ENCODE results near the gene CEP89.

DNA sequence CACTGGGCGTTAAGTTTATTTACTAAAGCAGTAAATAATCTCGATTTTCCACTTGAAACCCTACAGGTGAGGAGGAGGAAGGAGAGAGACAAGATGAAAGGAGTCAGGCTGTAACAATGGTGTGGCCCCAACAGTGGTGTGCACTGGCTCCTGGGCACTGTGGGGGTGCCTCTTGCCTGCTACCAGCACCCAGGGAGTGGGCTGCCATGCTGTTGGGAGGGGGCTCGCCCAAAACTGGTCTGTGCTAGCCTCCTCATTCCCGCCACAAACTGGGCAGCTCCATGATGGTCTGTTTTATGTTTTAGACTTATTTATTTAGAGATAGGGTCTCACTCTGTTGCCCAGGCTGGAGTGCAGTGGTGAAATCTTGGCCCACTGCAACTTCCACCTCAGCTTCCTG is 52.4 kb downstream of the CEP89 start:
- TF ChIP-seq POLR2A (IDR thresholded peaks at IDR 0.05) = no peak
- TF ChIP-seq, protein P1, sequence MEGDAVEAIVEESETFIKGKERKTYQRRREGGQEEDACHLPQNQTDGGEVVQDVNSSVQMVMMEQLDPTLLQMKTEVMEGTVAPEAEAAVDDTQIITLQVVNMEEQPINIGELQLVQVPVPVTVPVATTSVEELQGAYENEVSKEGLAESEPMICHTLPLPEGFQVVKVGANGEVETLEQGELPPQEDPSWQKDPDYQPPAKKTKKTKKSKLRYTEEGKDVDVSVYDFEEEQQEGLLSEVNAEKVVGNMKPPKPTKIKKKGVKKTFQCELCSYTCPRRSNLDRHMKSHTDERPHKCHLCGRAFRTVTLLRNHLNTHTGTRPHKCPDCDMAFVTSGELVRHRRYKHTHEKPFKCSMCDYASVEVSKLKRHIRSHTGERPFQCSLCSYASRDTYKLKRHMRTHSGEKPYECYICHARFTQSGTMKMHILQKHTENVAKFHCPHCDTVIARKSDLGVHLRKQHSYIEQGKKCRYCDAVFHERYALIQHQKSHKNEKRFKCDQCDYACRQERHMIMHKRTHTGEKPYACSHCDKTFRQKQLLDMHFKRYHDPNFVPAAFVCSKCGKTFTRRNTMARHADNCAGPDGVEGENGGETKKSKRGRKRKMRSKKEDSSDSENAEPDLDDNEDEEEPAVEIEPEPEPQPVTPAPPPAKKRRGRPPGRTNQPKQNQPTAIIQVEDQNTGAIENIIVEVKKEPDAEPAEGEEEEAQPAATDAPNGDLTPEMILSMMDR (IDR thresholded peaks at IDR 0.05 in 4 of 5, conservative IDR thresholded peaks at IDR 0.05 in 1 of 5) = no peak
